ENCODE data around the gene ELANE. TPM values are rescaled to one million over a fixed set of nuclear protein-coding genes. Genes with fewer than 3 reads are reported as not detected.
"Not testable (repeated sequence)": the region's sequence is repeated elsewhere in the genome, so short reads cannot be mapped to it uniquely, and the experiment has no call there.

The ELANE gene
- total RNA-seq, 1 donor from 2014 or later = not detected

GRCh38 chr19:877992-878660 is 26.0 kb downstream of the ELANE start:
- intact Hi-C loops (cut with micrococcal nuclease) = not testable (repeated sequence)

GRCh38 chr19:878751-879561 is 26.9 kb downstream of the ELANE start:
- intact Hi-C loops (cut with micrococcal nuclease) = not testable (repeated sequence)

- intact Hi-C loops (cut with micrococcal nuclease) = no loop called here
Measured at GRCh38 chr19:879711-880438, 27.8 kb downstream of the ELANE start.

- intact Hi-C loops (cut with micrococcal nuclease) = no loop called here
Measured at GRCh38 chr19:881385-882071, 29.4 kb downstream of the ELANE start.

GRCh38 chr19:882871-883497 is 30.9 kb downstream of the ELANE start:
- intact Hi-C loops (cut with micrococcal nuclease) = no loop called here

- intact Hi-C loops (cut with micrococcal nuclease) = no loop called here
Measured at GRCh38 chr19:883661-884211, 31.6 kb downstream of the ELANE start.

GRCh38 chr19:884420-885211 is 32.5 kb downstream of the ELANE start:
- intact Hi-C loops (cut with micrococcal nuclease) = no loop called here

GRCh38 chr19:885536-886224 is 33.6 kb downstream of the ELANE start:
- intact Hi-C loops (cut with micrococcal nuclease) = no loop called here

- intact Hi-C loops (cut with micrococcal nuclease) = no loop called here
Measured at GRCh38 chr19:887072-887471, 35.0 kb downstream of the ELANE start.

- intact Hi-C loops (cut with micrococcal nuclease) = no loop called here
Measured at GRCh38 chr19:887599-887998, 35.5 kb downstream of the ELANE start.

GRCh38 chr19:888581-889385 is 36.7 kb downstream of the ELANE start:
- intact Hi-C loops (cut with micrococcal nuclease) = no loop called here

- intact Hi-C loops (cut with micrococcal nuclease) = loop anchor here (10.0 kb wide), 1 partner anchor 1565 kb away; the partner anchor contains the start of gene LMNB2
Measured at GRCh38 chr19:889662-890295, 37.7 kb downstream of the ELANE start.

- intact Hi-C loops (cut with micrococcal nuclease) = loop anchor here (10.0 kb wide), 1 partner anchor 1564 kb away; the partner anchor contains the start of gene LMNB2
Measured at GRCh38 chr19:890831-891230, 38.7 kb downstream of the ELANE start.

GRCh38 chr19:891421-892200 is 39.5 kb downstream of the ELANE start:
- intact Hi-C loops (cut with micrococcal nuclease) = loop anchor here (10.0 kb wide), 1 partner anchor 1563 kb away; the partner anchor contains the start of gene LMNB2

GRCh38 chr19:892243-892893 is 40.3 kb downstream of the ELANE start:
- intact Hi-C loops (cut with micrococcal nuclease) = loop anchor here (10.0 kb wide), 1 partner anchor 1562 kb away; the partner anchor contains the start of gene LMNB2

Data from T-helper 1 cell treated with Interleukin-12 subunit alpha and Interleukin-12 subunit beta and Interleukin-4 antibody, amounts not matched to agents 30 ng/mL and 1 ng/mL, for 36 hours (primary cell).